Right hindlimb (tissue), 1 donor: ENCODE data around the gene MAGI2.
"Not testable (repeated sequence)": the region's sequence is repeated elsewhere in the genome, so short reads cannot be mapped to it uniquely, and the experiment has no call there.

Experiments
- DNase-seq: peaks from one replicate; pipeline ENCODE4 v3.0.0-alpha.2; 2018

MAGI2 gene

GRCh38 chr7:78317371-78317770 lies 1136.1 kb downstream of the MAGI2 start:
- no peak for DNase-seq

GRCh38 chr7:78316110-78316509 lies 1137.4 kb downstream of the MAGI2 start:
- DNase-seq = no peak

- no peak for DNase-seq
Observed at GRCh38 chr7:78315119-78315518, 1138.3 kb downstream of the MAGI2 start.

- no peak for DNase-seq
Observed at GRCh38 chr7:78311181-78311580, 1142.3 kb downstream of the MAGI2 start.

- DNase-seq = no peak
Observed at GRCh38 chr7:78307892-78308291, 1145.6 kb downstream of the MAGI2 start.

- no peak for DNase-seq
Observed at GRCh38 chr7:78306634-78307033, 1146.8 kb downstream of the MAGI2 start.

GRCh38 chr7:78301407-78301806 lies 1152.1 kb downstream of the MAGI2 start:
- no peak for DNase-seq

GRCh38 chr7:78299088-78299487 lies 1154.4 kb downstream of the MAGI2 start:
- no peak for DNase-seq

GRCh38 chr7:78296644-78297371 lies 1156.7 kb downstream of the MAGI2 start:
- DNase-seq = no peak

GRCh38 chr7:78296046-78296597 lies 1157.3 kb downstream of the MAGI2 start:
- no peak for DNase-seq

GRCh38 chr7:78289471-78289870 lies 1164.0 kb downstream of the MAGI2 start:
- not testable (repeated sequence) for DNase-seq

GRCh38 chr7:78284945-78285344 lies 1168.5 kb downstream of the MAGI2 start:
- DNase-seq = no peak

GRCh38 chr7:78280276-78280675 lies 1173.2 kb downstream of the MAGI2 start:
- DNase-seq = no peak

- no peak for DNase-seq
Observed at GRCh38 chr7:78279457-78279856, 1174.0 kb downstream of the MAGI2 start.

GRCh38 chr7:78279032-78279431 lies 1174.4 kb downstream of the MAGI2 start:
- DNase-seq = no peak

GRCh38 chr7:78267141-78267540 lies 1186.3 kb downstream of the MAGI2 start:
- no peak for DNase-seq

- no peak for DNase-seq
Observed at GRCh38 chr7:78265486-78265885, 1188.0 kb downstream of the MAGI2 start.

- no peak for DNase-seq
Observed at GRCh38 chr7:78265071-78265470, 1188.4 kb downstream of the MAGI2 start.

- DNase-seq = no peak
Observed at GRCh38 chr7:78264105-78264504, 1189.4 kb downstream of the MAGI2 start.

GRCh38 chr7:78261739-78262138 lies 1191.7 kb downstream of the MAGI2 start:
- DNase-seq = no peak

GRCh38 chr7:78261302-78261701 lies 1192.2 kb downstream of the MAGI2 start:
- DNase-seq = no peak

GRCh38 chr7:78260826-78261225 lies 1192.6 kb downstream of the MAGI2 start:
- no peak for DNase-seq

GRCh38 chr7:78254726-78255055 lies 1198.8 kb downstream of the MAGI2 start:
- no peak for DNase-seq

GRCh38 chr7:78253850-78254725 lies 1199.4 kb downstream of the MAGI2 start:
- no peak for DNase-seq
